Body of pancreas (tissue), 4 donors: ENCODE measurements around the gene CARD8. TPM values are rescaled to one million over a fixed set of nuclear protein-coding genes. Genes with fewer than 3 reads are reported as not detected.

Source experiments
- ATAC-seq: fragments of 150-250 bp; one replicate; pipeline ENCODE4 v1.9.1; 2016
- DNase-seq, 4 donors: peaks; one replicate each; pipeline ENCODE4 v3.0.0-alpha.2; 2019
- H3K27ac ChIP-seq, 4 donors: fragments of 200-600 bp; sonication (generic); 1 replicate in 3 of 4; 2 replicates in 1 of 4; pipeline versions ENCODE4 v1.5.1 to v1.6.1; 2016 to 2019; ENCODE audit warnings: mild to moderate bottlenecking in 1 of 4, mixed read lengths in 1 of 4, moderate library complexity in 1 of 4
- H3K27me3 ChIP-seq, 2 donors: fragments of 200-600 bp; sonication (generic); one replicate each; pipeline ENCODE4 v1.6.0; 2016; ENCODE audit warnings: mild to moderate bottlenecking in 1 of 2
- H3K36me3 ChIP-seq, 2 donors: fragments of 200-600 bp; sonication (generic); replicated peaks in 1 of 2; 2 replicates each; pipeline ENCODE4 v1.5.1; 2016; ENCODE audit warnings: low read depth in 2 of 2; ENCODE audit not compliant: insufficient read depth in 1 of 2
- H3K4me1 ChIP-seq: fragments of 200-600 bp; sonication (generic); one replicate; pipeline ENCODE4 v1.6.0; 2016
- H3K4me3 ChIP-seq, 2 donors: fragments of 200-600 bp; sonication (generic); 1 replicate in 1 of 2; 2 replicates in 1 of 2; pipeline ENCODE4 v1.5.1; 2016 to 2019
- H3K9me3 ChIP-seq, 3 donors: fragments of 200-600 bp; sonication (generic); 1 replicate in 2 of 3; 2 replicates in 1 of 3; pipeline ENCODE4 v1.5.1; 2016
- CTCF ChIP-seq, 7 experiments: fragments of 450-650 bp in 4 of 7; fragments of 200-600 bp in 3 of 7; sonication (generic) in 3 of 7; IDR thresholded peaks; one replicate each; pipeline ENCODE4 v1.5.1; 2016 to 2019; ENCODE audit warnings: antibody characterized with exemption in 7 of 7
- POLR2A ChIP-seq, 3 donors: fragments of 450-650 bp; IDR thresholded peaks; one replicate each; pipeline ENCODE4 v1.6.1; 2016; ENCODE audit warnings: antibody characterized with exemption in 3 of 3, mild to moderate bottlenecking in 2 of 3
- WGBS, 2 donors: methylation state at CpG; one replicate each; pipeline ENCODE4 v1.1.5; 2017; 5-methylcytosine and 5-hydroxymethylcytosine counted together
- intact Hi-C: fragments of 100-400 bp; cut with DNase I; formaldehyde crosslinking; loops from one replicate; pipeline ENCODE4 v1.15.1; 2023
- total RNA-seq, 2 donors: library from RNA; depleted of rRNA; stranded (reverse); fragments of >200 nt; gene quantifications; one replicate each; pipeline ENCODE4 v1.1.0, GENCODE V29; 2016

The CARD8 gene
- total RNA-seq, 2 donors from 2014 or later: 23.7 to 24.4 TPM

- Histone ChIP-seq H3K36me3 (peaks cover 0 to 2% of the 10 kb centered on the region in 2 donors), H3K4me1 (no peaks in the 10 kb centered on the region), H3K27me3 (no peaks in the 10 kb centered on the region), H3K4me3 (no peak overlapping the region), H3K27ac (no peak overlapping the region), H3K9me3 (no peaks in the 10 kb centered on the region)
- ATAC-seq (no peak), DNase-seq (no peak)
- TF ChIP-seq CTCF (IDR thresholded peaks at IDR 0.05): no peak
- TF ChIP-seq POLR2A (IDR thresholded peaks at IDR 0.05): no peak
- intact Hi-C loops: loop anchor here (5.0 kb wide), 1 partner anchor 56 kb away; no protein-coding TSS in a partner anchor
- WGBS, 2 donors: 81 to 95% methylated on average over 10 to 12 of the region's 12 CpGs
These were observed 97.4 kb downstream of the CARD8 start for GRCh38 chr19:48158210-48158790.

Other genes with a start within 250 kb of the CARD8 start
- not detected for gene CABP5, start 211.8 kb downstream of the CARD8 start, total RNA-seq
- 10 to 100 TPM in 1 of 2 donors, 1 to 10 TPM in 1; 4.4 to 10.9 TPM for gene PLA2G4C, start 145.1 kb downstream of the CARD8 start, total RNA-seq
- gene LIG1, start 85.6 kb downstream of the CARD8 start, total RNA-seq: 10 to 100 TPM; 17.4 to 62.0 TPM
- 1 to 10 TPM; 4.7 to 9.6 TPM for gene ZSWIM9, start 85.2 kb downstream of the CARD8 start, total RNA-seq
- under 1 TPM in 1 of 2 donors, not detected in 1; 0.26 TPM for gene ZNF114, start 14.2 kb upstream of the CARD8 start, total RNA-seq
- gene EMP3, start 69.6 kb upstream of the CARD8 start, total RNA-seq: 1 to 10 TPM; 2.6 to 7.0 TPM
- gene TMEM143, start 108.0 kb upstream of the CARD8 start, total RNA-seq: 10 to 100 TPM; 14.5 to 16.1 TPM
- gene SYNGR4, start 108.5 kb upstream of the CARD8 start, total RNA-seq: under 1 TPM in 1 of 2 donors, not detected in 1; 0.78 TPM
- gene KDELR1, start 135.6 kb upstream of the CARD8 start, total RNA-seq: 10 to 100 TPM; 47.5 to 51.4 TPM
- 1 to 10 TPM in 1 of 2 donors, under 1 TPM in 1; 0.26 to 2.0 TPM for gene GRIN2D, start 137.8 kb upstream of the CARD8 start, total RNA-seq
- gene GRWD1, start 190.1 kb upstream of the CARD8 start, total RNA-seq: 10 to 100 TPM; 11.9 TPM
- 1 to 10 TPM in 1 of 2 donors, under 1 TPM in 1; 0.66 to 1.6 TPM for gene KCNJ14, start 199.7 kb upstream of the CARD8 start, total RNA-seq
- gene CYTH2, start 213.5 kb upstream of the CARD8 start, total RNA-seq: 10 to 100 TPM; 76.1 to 94.2 TPM